ENCODE results near the gene DPF1. TPM values are rescaled to one million over a fixed set of nuclear protein-coding genes. Genes with fewer than 3 reads are reported as not detected.

DPF1 gene
- total RNA-seq, 4 donors from 2014 or later: not detected

DNA sequence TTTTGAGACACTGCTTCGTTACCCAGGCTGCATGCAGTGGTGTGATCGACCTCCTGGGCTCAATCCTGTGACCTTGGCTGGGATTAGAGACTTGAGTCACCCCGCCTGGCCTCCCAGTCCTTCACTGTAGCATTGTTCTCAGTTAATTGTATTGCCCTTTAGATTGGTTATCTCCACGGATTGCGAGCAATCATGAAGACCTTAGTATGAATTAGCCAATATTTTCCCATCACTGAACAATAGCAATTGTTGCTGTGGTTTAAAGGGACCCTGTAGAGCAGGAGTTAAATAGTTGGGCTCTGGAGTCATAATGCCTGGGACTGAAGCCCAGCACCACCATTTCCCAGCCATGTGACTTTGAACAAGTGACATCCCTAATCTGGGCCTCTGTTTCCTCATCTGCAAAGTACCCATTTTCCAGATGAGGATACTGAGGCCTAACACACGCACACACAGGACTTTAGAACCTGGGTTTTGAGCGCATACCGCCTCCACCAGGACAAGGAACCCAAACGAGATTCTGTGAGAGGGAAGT lies 23.8 kb upstream of the DPF1 start:
- TF ChIP-seq, protein P1, sequence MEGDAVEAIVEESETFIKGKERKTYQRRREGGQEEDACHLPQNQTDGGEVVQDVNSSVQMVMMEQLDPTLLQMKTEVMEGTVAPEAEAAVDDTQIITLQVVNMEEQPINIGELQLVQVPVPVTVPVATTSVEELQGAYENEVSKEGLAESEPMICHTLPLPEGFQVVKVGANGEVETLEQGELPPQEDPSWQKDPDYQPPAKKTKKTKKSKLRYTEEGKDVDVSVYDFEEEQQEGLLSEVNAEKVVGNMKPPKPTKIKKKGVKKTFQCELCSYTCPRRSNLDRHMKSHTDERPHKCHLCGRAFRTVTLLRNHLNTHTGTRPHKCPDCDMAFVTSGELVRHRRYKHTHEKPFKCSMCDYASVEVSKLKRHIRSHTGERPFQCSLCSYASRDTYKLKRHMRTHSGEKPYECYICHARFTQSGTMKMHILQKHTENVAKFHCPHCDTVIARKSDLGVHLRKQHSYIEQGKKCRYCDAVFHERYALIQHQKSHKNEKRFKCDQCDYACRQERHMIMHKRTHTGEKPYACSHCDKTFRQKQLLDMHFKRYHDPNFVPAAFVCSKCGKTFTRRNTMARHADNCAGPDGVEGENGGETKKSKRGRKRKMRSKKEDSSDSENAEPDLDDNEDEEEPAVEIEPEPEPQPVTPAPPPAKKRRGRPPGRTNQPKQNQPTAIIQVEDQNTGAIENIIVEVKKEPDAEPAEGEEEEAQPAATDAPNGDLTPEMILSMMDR (IDR thresholded peaks at IDR 0.05; ENCODE audit: low read depth): no peak

DNA sequence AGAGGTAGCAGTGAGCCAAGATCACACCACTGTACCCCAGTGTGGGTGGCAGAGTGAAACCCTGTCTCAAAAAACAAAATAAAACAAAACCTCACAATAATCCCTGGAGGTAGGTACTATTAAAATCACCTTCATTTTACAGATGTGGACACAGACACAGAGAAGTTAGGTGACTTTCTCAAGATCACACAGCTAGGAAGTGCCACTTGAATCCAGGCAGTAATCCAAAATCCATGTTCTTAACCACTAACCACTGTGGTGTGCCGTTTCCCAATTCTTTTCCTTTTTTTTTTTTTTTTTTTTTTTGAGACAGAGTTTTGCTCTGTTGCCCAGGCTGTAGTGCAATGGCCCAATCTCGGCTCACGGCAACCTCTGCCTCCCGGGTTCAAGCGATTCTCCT lies 23.1 kb upstream of the DPF1 start:
- TF ChIP-seq, protein P1 (IDR thresholded peaks at IDR 0.05; ENCODE audit: low read depth): no peak

DNA sequence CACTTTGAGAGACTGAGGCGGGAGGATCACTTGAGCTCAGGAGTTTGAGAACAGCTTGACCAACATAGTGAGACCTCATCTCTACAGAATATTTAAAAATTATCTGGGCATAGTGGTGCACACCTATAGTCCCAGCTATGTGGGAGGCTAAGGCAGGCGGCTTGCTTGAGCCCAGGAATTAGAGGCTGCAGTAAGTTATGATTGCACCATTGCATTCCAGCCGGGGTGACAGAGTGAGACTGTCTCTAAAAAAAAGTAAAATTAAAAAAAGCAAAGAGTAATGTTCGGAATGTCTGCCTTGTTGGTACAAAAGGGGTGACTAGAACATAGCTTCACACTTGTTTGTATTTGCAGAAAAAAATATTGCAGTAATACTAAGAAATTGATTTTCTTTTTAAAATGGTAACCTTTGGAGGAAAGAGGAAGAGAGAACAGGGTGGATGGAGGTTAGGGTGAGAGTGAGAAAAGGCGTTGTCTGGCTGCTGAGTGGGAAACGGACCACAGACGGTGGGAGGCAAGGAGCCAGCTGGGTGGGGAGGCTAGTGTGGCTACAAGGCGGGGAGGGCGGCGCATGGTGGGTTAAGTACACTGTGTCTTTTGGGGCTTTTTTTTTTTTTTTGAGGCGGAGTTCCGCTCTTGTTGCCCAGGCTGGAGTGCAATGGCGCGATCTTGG lies 21.9 kb upstream of the DPF1 start:
- TF ChIP-seq, protein P1 (IDR thresholded peaks at IDR 0.05; ENCODE audit: low read depth): no peak

DNA sequence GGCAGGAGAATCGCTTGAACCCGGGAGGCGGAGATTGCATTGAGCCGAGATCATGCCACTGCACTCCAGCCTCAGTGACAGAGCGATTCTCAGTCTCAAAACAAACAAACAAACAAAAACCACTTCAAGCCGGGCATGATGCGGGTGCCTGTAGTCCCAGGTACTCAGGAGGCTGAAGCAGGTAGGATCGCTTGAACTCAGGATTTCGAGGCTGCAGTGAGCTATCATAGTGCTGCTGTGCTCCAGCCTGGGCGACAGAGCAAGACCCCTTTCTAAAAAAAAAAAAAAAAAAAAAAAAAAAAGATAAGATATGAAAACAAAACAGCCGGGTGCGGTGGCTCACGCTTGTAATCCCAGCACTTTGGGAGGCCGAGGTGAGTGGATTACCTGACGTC lies 19.3 kb upstream of the DPF1 start:
- TF ChIP-seq, protein P1 (IDR thresholded peaks at IDR 0.05; ENCODE audit: low read depth): no peak

DNA sequence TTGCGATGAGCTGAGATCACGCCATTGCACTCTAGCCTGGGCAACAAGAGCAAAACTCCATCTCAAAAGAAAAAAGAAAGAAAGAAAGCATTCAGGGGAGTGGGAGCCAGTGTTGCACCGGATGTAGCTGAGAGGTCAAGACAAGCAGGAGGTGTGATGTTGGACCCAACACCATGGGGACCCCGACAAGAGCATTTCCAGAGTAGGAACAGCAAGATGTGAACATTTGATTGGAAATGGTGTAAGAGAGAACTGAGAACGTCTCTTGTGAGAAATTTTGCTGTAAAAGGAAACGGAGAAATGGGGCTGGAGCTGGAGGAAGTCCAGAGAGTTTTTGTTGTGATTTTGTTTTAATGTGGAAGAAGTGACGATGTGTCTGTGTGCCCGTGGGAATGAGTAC lies 15.8 kb upstream of the DPF1 start:
- TF ChIP-seq, protein P1 (IDR thresholded peaks at IDR 0.05; ENCODE audit: low read depth): no peak

GRCh38 chr19:38234615-38235014 lies 10.6 kb upstream of the DPF1 start:
- TF ChIP-seq, protein P1 (IDR thresholded peaks at IDR 0.05; ENCODE audit: low read depth): no peak

DNA sequence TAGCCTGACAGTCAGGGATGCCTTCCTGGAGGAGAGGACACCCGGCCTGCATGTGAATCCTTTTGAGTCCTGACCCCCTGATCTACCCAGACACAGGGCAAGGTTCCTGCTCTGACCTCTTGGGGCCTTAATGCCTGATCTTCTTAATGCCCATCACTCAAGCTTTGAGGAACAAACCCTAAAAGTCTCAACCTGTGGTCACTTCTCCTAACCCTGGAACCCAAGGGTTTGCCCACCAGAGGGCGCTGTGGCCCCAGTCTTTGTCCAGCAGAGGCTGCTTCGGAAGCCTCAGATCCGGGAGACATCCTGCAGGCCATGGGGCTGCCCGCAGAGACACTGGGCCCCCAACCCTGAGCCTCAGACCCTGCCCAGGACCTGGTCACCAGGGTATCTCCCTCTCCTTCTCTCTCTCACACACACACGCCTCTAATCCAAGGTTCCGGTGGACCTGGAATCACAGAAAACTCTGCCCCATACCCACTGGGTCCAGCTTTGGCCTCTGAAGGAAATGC lies 9.8 kb upstream of the DPF1 start:
- TF ChIP-seq, protein P1 (IDR thresholded peaks at IDR 0.05; ENCODE audit: low read depth): no peak
